Measurements from ENCODE around the gene MUC4.
"Not testable (repeated sequence)": the region's sequence is repeated elsewhere in the genome, so short reads cannot be mapped to it uniquely, and the experiment has no call there.

The MUC4 gene

DNA sequence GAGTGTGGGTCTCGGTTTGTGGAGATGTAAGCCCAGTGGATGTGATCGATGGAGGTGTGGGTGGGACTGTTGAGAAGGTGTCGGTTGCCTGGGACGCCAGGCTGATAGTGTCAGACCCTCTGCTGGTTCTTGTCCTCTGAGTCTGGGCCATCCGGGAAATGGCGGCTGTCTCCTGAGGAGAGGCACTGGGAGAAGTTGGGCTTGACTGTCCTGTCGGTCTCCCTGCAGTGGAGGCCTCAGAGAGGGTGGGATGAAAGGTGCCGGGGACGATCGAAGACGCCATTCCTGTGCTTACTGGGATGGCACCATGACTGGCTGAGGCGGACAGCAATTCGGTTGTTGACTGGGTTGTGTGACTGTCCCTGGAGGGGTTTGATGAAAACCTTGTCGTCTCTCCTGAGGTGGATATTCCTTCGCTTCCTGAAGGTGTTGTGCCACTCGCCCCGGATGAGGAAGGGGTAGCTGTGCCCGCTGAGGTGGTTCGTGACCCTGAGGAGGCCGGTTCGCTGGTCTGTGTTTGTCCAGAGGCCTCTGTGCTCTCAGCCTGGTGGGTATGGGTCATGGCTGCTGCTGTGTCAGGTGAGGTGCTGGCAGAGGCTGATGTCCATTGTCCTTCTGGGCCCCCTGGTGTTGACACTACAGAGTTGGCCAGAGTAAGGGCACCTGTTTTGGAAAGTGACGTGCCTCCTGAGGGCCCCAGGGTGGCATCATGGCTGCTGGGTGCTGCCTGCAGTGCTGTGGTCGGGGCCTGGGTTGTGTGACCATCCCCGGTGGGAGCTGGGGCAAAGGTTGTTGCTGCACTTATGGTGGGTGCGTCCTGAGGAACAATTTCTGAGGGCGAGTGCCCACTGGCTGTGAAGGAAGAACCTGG is 22.8 kb downstream of the MUC4 start:
- DNase-seq: no peak

GRCh38 chr3:195785781-195786405 is 25.8 kb downstream of the MUC4 start:
- not testable (repeated sequence) for DNase-seq

DNA sequence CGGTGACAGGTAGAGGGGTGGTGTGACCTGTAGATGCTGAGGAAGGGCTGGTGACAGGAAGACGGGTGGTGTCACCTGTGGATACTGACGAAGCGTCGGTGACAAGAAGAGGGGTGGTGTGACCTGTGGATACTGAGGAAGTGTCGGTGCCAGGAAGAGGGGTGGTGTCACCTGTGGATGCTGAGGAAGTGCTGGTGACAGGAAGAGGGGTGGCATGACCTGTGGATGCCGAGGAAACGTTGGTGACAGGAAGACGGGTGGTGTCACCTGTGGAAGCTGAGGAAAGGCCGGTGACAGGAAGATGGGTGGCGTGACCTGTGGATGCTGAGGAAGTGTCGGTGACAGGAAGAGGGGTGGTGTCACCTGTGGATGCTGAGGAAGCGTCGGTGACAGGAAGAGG is 27.7 kb downstream of the MUC4 start:
- DNase-seq: not testable (repeated sequence)

DNA sequence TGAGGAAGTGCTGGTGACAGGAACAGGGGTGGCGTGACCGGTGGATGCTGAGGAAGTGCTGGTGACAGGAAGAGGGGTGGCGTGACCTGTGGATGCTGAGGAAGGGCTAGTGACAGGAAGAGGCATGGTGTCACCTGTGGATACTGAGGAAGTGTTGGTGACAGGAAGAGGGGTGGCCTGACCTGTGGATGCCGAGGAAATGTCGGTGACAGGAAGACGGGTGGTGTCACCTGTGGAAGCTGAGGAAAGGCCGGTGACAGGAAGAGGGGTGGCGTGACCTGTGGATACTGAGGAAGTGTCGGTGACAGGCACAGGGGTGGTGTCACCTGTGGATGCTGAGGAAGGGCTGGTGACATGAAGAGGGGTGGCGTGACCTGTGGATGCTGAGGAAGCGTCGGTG is 30.5 kb downstream of the MUC4 start:
- DNase-seq: not testable (repeated sequence)

- no peak for DNase-seq
Observed at GRCh38 chr3:195777975-195778374, 33.8 kb downstream of the MUC4 start.

DNA sequence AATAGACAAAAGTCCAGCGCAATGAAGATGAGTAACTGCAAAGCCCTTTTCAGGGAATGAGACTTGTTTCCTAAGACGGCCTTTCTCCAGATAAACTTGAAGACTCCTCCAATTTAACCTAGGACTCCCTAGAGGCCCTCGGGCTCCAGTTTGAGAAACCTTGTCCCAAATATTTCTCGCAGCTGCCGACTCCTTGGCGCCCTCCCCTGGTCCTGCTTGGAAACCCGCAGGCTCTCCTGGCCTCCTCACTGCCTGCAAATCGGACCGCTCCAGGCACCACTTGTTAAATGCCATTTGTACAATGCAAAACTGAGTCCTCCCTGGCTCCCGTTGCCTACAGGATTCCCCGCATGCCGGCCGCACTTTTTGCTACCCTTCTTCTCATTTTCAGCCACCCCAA is 36.8 kb downstream of the MUC4 start:
- peak in 12 of 58 donors; percentile 1 to 29 (median 12) for DNase-seq

DNA sequence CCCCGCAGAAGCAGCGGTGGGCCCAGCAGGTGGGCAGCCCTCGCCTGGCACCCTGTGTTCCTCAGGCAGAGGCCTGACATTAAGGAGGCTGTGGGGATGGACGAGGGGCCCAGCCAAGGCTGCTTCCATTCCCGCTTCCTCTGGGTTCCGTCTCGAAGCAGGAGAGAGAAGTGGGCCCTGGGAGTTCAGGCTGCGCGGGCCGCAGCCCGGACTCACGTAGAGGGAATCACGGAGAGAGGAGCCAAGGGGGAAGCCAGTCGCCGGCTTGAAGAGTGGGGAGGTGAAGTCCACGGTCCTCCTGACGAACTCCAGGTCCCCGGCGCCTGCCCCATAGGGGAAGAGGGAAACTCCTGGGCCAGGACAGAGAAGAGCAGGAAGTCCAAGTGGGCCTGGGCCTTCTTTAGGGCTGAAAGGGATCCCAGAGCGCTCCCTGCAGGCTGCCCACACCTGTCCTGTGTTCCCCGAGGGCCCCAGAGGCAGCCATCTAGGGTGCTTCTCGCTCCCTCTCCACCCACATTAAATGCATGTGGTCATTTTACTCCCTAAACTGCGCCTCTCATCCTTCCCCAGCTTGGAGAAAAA is 37.7 kb downstream of the MUC4 start:
- DNase-seq: no peak

DNA sequence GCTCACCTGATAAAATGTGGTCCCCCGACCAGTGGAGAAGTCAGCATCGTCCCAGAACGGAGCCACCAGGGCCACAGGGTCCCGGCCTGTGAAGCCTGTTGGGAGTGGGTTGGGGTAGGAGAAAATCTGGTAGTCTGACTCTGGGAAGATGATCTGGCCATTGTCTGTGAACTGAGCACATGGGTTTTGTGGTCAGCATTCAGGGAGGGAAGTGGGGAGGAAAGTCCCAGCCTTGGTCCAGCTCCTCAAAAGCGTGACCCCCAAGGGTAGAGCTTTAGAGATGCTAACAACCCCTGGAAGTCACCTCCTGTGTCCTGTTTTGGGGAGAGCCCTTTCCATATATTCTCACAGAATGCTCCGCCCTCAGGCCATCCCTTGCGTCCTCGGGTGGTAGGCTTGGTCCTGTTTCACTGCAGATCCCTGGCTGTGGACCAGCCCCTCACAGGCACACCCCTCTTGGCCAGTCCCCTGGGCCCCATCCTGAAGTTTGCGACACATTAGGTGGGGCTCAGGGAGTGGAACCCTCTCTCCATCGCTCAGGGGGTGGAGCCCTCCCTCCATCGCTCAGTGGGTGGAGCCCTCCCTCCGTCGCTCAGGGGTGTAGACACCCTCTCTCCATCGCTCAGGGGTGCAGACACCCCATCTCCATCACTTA is 40.0 kb downstream of the MUC4 start:
- no peak for DNase-seq

DNA sequence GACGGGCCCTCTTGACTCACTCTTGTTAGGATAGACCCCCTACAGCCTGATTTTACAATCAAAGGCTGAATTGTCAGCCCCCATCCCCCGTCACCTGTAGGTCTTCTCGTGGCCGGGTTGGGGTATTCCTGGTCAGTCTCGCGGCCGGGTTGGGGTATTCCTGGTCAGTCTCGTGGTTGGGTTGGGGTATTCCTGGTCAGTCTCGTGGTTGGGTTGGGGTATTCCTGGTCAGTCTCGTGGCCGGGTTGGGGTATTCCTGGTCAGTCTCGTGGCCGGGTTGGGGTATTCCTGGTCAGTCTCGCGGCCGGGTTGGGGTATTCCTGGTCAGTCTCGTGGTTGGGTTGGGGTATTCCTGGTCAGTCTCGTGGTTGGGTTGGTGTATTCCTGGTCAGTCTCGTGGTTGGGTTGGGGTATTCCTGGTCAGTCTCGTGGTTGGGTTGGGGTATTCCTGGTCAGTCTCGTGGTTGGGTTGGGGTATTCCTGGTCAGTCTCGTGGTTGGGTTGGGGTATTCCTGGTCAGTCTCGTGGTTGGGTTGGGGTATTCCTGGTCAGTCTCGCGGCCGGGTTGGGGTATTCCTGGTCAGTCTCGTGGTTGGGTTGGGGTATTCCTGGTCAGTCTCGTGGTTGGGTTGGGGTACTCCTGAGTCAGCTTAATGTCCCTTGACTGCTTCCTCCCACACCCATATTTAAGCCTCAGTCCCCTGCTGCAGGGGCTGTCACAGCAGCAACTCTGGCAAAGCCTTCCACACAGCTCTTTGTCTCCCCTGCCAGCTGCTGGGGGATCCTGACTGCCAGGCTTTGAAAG is 40.7 kb downstream of the MUC4 start:
- DNase-seq: not testable (repeated sequence)

DNA sequence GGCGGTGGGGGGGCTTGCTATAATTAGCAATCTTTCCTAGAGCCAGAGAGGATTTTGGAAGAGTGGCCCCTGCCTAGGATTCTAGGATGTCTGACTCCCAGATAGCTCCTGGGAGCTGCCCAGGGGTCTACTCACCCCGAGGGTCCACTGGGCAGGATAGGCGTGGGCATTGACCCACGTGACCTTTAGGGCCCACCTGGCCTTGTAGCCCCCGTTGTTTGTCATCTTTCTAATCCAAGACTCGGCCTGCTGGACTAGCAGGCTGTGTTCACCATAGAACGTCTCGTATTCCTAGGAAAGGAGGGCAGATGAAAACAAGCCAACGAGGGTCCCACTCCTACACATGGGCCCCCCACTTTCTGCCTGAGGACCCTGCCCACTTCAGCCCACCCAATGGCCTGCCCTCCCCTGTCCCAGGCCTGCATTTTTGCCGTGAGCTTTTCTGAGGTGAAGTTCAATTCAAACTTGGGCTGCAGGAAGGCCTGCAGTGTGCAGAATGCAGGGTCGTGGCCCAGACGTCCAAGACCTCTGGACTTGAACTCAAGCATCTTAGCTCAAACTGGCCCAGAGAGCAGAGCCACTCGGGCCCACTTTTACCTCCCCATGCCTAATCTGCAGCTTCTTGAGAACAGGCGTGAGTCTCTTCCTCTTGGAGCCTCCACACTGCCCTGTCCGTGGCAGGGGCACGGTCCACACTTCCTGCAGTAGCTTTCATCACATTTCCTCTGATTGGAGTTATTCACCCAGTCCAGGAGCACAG is 41.5 kb downstream of the MUC4 start:
- DNase-seq: no peak

GRCh38 chr3:195769551-195769950 is 42.2 kb downstream of the MUC4 start:
- DNase-seq: no peak

- no peak for DNase-seq
Observed at GRCh38 chr3:195768831-195769303, 42.9 kb downstream of the MUC4 start.

DNA sequence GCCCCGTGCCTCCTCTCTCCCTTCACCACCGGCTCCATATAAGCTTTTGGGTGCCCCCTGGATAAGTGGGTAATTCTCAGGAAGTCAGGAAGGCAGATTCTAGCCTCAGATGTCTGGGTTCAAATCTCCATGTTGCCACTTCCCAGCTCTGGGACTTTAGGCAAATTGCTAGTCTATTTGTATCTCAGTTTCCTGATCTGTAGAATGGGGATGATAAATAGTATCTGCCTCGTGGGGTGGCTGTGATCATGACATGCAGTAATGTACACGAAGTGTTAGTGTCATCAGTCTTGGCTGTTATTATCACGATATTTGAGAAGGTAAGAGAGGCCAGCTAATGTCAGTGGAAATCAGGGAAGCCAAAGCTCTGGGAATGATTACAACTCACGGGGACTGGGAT is 43.3 kb downstream of the MUC4 start:
- no peak for DNase-seq

DNA sequence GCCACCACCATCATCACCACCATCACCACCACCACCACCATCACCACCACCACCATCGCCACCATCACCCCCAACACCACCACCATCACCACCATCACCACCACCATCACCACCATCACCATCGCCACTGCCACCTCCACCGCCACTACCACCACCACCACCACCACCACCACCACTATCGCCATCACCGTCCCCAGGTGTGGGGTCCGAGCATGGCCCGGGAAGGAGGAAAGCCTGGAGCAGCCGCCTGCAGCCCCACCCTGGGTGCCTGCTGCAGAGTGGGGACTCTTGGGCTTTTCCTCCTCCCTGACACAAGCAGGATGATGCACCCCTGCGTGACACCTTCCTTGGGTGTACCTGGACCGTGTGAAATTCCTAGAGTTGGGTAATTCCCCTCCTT is 43.9 kb downstream of the MUC4 start:
- DNase-seq: no peak

DNA sequence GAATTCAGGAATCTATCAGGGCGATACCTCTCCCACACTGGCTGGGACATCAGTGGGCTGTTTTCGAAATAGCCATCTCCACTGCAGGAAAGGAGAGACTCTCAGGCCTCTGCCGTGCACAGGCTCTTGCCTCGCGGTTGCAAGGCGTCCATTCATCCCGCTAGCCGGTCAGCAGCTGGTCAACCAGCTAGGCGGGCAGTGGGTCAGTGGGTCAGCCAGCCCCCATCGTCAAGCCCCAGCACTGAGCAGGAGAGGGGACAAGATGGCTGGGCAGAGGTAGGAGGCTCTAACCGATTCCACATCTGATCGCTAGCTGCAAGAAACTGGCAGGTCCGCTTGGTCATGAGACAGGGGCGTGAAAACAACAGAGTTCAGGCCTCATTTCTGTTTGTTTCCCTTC is 45.1 kb downstream of the MUC4 start:
- DNase-seq: no peak

DNA sequence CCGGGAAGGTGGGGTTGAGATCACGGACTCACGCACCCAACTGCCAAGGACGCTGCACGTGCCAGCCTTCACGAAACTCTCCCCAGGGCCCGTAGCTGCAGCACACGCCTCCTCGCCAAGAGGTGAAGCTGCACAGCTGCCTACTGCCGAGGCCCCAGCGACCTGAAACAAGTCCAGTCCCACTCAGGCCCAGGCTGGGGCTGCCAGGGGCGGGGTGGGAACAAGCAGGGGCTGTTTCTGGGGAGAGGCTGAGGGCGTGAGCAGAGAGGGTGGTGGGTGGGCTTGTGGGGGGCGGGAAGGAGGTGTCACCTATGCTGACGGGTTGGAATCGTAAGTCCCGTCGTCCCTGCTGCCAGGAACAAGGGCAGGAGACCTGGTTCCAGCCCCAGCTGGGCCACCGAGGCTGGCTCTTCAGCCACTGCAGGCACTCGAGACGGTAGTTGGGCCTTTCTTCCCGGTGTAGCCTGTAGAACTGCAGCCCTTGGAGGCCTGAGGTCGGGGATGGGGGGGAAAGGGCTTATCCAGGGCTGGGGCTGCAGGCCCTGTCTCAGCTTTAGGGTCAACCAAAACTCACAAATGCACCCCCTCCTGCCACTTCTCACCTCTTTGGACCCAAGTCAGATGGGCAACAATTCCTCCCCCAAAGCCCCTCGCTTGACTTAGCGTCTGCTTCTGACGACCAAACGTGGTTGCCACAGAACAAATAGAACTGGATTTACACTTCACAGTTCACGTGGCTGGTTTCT is 46.6 kb downstream of the MUC4 start:
- DNase-seq: no peak

DNA sequence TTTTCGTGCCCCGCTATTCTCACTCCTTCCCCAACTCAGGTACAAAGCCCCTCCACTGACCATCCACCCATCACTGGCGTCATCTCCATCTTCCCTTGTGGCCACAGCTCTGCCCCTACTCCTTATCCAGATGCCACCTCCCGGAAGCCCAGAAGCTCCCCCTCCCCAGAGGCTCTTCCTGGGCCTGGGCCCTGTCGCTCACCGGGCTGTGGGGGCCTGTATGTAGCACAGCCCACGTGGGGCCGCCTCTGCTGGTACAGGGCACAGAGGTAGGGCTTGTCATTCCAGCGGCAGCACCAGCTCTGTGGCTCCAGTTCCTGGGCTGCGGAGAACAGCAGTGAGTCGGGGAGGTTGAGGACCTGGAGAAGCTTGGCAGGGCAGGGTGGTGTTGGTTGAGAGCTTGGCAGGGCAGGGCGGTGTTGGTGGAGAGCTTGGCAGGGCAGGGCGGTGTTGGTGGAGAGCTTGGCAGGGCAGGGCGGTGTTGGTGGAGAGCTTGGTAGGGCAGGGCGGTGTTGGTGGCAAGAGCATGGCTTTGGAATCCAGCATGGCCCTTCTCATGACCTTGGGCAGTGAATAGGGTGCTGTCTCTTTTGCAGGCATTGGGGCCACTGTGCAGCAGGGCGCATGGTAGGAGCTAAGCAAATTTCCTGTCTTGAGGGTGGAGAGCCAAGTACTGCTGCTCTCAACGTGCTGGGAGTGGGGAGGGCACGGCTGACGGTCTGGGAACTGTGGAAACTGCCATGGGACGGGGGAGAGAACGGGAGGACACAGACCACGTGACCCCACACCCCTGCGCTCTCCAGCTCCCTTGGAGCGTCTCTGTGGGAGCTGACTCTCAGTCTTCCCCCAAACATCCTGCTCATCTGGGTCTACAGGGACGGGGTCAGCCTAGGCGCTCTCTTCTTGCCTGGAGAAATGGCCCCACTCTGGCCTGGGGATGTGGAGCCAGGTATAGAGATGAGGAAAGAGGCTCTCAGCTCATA is 47.6 kb downstream of the MUC4 start:
- no peak for DNase-seq
